SH-SY5Y (cell line): ENCODE measurements around the gene KCTD16.

Source experiments
- GATA2 ChIP-seq: IDR thresholded peaks from 2 replicates; pipeline ENCODE4 v1.6.1; 2011; ENCODE audit warnings: mild to moderate bottlenecking, low read depth, low read length
- GATA3 ChIP-seq: IDR thresholded peaks from 2 replicates; pipeline ENCODE4 v1.6.1; 2011; ENCODE audit warnings: low read depth, mild to moderate bottlenecking, low read length, moderate library complexity

- TF ChIP-seq GATA3 (no peak), GATA2 (no peak)
These were observed 37.3 kb downstream of the KCTD16 start for GRCh38 chr5:144207875-144208444.
